Body of pancreas (tissue), 4 donors: Measurements from ENCODE around the gene PTPRT.

ENCODE experiments used
- CTCF ChIP-seq, 7 experiments: fragments of 450-650 bp in 4 of 7; fragments of 200-600 bp in 3 of 7; sonication (generic) in 3 of 7; IDR thresholded peaks; one replicate each; pipeline ENCODE4 v1.5.1; 2016 to 2019; ENCODE audit warnings: antibody characterized with exemption in 7 of 7
- POLR2A ChIP-seq, 3 donors: fragments of 450-650 bp; IDR thresholded peaks; one replicate each; pipeline ENCODE4 v1.6.1; 2016; ENCODE audit warnings: antibody characterized with exemption in 3 of 3, mild to moderate bottlenecking in 2 of 3

GRCh38 chr20:42595625-42596024 lies 594.1 kb downstream of the PTPRT start:
- TF ChIP-seq CTCF (IDR thresholded peaks at IDR 0.05), result no peak
- TF ChIP-seq POLR2A (IDR thresholded peaks at IDR 0.05), result no peak
